HG02884 (cell line): ENCODE measurements around the gene SRR.

Experiments
- ATAC-seq: cut with Tn5 transposase; IDR thresholded peaks from one replicate; pipeline ENCODE4 v1.9.1; 2021; ENCODE audit warnings: mild to moderate bottlenecking, moderate library complexity; ENCODE audit not compliant: unreplicated experiment

SRR gene

GRCh38 chr17:2369551-2370210 is 65.9 kb downstream of the SRR start:
- ATAC-seq = no peak

- ATAC-seq = no peak
Measured at GRCh38 chr17:2370211-2370589, 66.5 kb downstream of the SRR start.

- ATAC-seq = no peak
Measured at GRCh38 chr17:2371183-2372130, 67.7 kb downstream of the SRR start.

- ATAC-seq = no peak
Measured at GRCh38 chr17:2372180-2372579, 68.4 kb downstream of the SRR start.

GRCh38 chr17:2372681-2373080 is 68.9 kb downstream of the SRR start:
- ATAC-seq = no peak

- no peak for ATAC-seq
Measured at GRCh38 chr17:2373179-2373578, 69.4 kb downstream of the SRR start.
